SKM-1 treated with dmso at 0.1 percent for 144 hours (cell line): Measurements from ENCODE around the gene VSTM4.

Experiments
- DNase-seq: peaks from one replicate; lab custom pipeline; 2025; ENCODE audit not compliant: unreplicated experiment; lab: John Stamatoyannopoulos, UW

Gene VSTM4, protein sequence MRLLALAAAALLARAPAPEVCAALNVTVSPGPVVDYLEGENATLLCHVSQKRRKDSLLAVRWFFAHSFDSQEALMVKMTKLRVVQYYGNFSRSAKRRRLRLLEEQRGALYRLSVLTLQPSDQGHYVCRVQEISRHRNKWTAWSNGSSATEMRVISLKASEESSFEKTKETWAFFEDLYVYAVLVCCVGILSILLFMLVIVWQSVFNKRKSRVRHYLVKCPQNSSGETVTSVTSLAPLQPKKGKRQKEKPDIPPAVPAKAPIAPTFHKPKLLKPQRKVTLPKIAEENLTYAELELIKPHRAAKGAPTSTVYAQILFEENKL

DNA sequence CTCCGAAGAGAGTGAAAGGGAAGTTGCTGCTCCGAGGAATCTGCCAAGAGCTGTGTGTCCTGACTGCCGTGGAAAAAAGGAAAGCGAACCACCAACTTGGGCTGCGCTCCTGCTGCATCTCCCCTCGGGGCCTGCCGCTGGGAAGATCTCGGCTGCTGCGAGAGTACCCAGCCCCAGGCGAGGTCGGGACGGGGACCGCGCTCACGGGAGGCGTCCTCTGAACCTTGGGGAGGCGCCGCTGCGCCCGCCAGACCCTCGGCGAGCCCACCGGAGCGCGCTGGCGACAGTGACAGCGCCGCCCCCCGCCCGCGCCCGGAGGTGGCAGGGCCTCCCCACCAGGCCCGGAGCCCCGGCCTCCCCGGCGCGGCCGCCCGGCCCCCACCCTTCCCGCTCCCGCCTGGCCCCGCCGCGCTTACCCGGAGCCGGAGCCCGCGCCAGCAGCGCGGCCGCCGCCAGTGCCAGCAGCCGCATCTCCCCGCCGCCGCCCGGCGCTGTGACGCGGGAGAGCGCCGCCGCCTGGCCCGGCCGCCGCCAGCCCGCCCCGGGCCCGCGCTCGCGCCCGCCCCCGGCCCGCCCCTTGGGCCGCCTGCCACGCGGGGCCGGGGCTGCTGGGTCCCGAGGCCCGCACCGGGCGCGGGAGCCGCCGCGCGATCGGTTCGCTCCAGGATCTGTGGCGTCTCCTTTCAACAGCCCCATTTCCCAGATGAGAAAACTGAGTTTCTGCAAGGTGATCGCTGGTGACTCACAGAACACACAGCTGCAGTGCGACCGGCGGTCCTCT is at the start of gene VSTM4:
Gene VSTM4 (minus strand): TSS at position 508 of the 781 bp plus-strand sequence. CDS start 37 bp downstream, at position 471.
- DNase-seq, result no peak

DNA sequence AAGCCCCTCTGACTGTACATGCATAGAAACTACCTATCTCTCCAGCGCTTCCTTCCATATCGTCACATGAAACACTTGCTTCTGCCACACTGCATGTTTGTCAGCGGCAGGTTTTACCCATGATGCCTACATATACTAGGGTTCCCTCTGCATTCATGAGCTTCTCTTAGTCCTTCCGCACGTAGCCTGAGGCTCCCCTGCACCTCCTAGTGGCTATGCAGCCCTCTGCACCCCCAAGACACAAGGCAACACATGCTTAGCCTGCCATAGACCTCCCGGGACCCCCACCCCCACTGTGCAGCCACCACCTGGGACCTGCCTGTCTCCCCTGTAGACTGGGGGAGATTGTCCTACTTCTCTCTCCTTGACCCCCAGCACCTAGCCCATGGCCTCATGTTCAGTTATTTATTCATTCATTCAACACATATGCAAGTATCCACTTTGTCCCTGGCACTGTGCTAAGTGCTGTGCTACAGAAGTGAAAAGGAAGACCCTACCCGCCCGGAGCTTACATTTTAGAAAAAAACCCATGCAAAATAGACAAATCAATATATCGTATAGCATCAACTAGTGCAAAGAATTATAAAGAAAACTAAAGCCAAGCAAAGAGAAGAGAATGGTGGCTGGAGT is 49.4 kb upstream of the VSTM4 start:
- DNase-seq, result no peak

DNA sequence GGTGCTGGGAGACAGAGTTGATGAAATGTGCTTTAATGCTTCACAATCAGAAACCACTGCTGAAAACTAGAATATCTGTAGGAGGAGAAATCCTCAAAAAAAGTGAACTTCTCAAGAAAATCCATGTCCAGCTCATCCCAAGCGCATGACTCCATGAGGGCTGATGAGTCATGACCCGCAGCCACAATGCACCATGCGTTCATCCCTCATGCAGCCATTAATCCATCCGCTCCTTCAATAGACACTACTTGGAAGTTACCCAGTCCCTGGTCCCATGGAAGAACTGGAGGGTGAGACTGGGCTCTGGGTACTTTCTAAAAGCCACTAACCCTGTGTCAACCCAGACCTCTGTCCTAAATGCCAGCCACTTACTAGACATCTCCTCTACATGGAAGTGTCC is 48.4 kb upstream of the VSTM4 start:
- no peak for DNase-seq

DNA sequence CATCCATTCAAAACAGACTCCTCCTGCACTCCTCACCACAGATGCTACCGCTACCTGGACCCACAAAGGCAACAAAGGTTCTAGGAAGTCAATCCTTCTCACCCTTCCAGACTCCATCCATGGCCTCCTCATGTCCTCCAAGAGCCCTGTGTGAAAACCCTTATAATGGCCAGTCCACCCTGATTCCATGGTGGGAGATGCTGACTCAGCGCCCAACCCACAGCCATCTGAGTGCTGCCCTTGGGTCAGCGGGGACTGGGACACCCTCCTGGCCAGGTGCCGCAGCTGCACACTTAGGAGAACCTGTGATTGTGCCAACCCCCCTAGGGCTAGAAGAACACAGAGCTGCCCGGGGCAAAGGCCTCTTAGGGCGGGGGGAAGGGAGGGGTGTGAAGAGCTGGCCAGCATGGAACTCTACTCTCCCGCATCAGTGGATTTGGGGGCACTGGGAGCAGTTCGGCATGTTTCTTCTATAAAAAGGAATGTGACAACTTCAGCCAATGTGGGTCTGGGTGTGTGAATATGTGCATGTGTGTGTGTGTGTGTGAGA is 47.5 kb upstream of the VSTM4 start:
- no peak for DNase-seq

- DNase-seq, result no peak
These were observed 46.7 kb upstream of the VSTM4 start for GRCh38 chr10:49162063-49162462.

- peak; percentile 63 for DNase-seq
These were observed 46.2 kb upstream of the VSTM4 start for GRCh38 chr10:49161411-49161997.

- DNase-seq, result no peak
These were observed 45.5 kb upstream of the VSTM4 start for GRCh38 chr10:49160814-49161213.

GRCh38 chr10:49160110-49160509 is 44.8 kb upstream of the VSTM4 start:
- DNase-seq, result no peak

- DNase-seq, result no peak
These were observed 43.6 kb upstream of the VSTM4 start for GRCh38 chr10:49158915-49159314.

GRCh38 chr10:49158404-49158803 is 43.1 kb upstream of the VSTM4 start:
- no peak for DNase-seq

DNA sequence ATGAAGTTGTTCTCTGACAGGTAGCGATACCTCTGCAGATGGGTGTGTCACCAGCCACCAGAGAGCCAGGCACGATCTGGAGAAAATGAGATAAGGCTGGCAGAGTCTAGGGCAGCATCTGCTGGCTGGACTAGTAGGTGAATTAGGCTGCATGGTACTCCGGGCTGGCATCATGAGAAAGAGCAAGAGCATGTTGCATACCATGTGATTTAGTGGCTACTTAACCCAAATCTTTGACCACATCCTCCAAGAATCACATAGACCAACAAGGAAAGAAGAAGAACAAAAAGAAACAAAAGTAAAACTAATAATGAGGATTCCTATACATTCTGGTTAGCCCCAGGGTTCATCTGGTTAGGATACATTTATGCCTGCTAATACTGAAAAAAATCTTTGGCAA is 41.9 kb upstream of the VSTM4 start:
- DNase-seq, result no peak

DNA sequence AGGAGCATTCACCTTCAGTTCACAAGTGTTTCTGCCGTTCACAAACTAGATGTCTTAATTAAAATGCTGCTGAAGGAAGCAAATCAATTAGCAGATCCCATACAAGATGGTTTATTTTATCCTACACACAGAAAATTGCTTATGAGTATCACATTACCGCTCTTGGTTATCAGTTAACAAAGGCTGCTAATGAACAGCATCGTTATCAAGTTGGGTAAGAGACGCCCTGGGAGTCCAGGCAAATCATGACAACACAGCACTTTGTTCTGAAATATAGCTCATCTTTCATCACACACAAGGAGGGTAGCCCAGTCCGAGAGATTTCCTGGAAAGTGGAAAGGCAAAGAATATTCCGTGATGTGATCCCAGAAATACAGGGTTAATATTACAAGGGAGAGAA is 39.3 kb upstream of the VSTM4 start:
- no peak for DNase-seq

DNA sequence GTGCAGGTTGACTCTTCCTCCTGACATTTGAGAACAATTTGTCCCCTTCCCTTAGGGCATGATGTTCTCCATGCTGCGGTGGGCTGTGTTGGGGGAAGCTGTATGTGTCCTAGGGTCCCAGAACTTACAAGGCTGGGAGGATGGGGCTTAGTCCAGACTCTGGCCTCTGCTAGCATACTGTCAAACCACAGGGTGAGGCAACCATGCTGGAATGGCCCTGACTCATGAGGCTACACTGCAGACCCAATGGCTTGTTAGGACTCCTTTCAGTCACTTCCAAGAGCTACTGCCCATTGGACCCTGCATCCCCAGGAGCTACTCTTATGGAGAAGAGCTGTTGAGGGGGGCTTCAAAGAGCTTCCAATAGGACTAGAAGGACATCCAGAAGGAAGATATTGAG is 38.6 kb upstream of the VSTM4 start:
- no peak for DNase-seq

DNA sequence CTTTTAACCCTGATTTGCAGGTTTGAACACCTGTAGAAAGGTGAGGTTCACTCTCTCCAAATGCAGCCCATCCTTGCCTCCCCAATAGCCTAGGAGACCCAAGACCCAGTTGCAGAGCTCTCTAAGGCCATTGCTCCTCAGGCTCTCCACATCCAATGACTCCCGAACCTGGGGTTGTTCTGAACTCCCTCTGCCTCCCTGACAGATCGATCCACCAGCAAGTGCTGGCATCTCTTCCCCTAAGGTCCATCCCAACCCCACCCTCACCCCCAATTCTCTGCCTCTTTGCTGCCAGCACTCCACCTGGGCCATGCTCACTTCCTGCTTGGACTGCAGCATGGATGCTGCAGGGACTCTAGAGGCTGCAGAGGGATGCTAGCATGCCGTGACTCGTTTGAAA is 37.8 kb upstream of the VSTM4 start:
- DNase-seq, result no peak

- no peak for DNase-seq
These were observed 37.3 kb upstream of the VSTM4 start for GRCh38 chr10:49152663-49153062.

DNA sequence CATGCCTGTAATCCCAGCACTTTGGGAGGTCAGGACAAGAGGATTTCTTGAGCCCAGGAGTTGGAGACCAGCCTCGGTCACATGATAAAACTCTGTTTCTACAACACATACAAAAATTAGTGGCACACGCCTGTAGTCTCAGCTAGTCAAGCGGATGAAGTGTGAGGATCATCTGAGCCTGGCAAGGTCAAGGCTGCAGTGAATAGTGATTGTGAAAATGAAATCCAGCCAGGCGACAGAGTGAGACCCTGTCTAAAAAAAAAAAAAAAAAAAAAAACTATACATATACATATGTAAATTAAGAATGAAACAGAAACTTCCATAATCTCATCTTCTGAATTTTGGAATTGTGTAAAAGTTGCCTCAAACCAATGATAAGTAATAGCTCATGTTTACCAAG is 36.7 kb upstream of the VSTM4 start:
- no peak for DNase-seq

GRCh38 chr10:49151481-49151880 is 36.2 kb upstream of the VSTM4 start:
- no peak for DNase-seq

GRCh38 chr10:49151025-49151445 is 35.7 kb upstream of the VSTM4 start:
- DNase-seq, result no peak

DNA sequence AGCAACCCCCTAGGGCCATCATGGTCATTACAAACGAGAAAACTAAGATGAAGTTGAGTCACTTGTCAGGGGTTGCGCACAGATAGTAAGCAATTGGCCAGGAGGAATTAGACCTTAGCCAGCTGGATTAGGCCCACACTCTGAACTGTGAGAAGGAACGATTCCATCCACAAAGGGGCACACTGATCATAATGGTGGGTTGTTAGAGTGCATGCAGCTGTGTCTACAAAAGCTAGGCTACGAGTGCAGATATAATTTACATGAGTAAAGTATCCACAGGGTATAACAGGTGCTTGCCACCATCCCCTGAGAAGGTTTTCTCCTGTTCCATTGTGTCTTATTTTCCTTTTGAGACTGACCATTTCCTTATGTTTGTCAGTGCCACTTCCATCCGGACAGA is 35.1 kb upstream of the VSTM4 start:
- no peak for DNase-seq

- no peak for DNase-seq
These were observed 34.6 kb upstream of the VSTM4 start for GRCh38 chr10:49149881-49150280.

DNA sequence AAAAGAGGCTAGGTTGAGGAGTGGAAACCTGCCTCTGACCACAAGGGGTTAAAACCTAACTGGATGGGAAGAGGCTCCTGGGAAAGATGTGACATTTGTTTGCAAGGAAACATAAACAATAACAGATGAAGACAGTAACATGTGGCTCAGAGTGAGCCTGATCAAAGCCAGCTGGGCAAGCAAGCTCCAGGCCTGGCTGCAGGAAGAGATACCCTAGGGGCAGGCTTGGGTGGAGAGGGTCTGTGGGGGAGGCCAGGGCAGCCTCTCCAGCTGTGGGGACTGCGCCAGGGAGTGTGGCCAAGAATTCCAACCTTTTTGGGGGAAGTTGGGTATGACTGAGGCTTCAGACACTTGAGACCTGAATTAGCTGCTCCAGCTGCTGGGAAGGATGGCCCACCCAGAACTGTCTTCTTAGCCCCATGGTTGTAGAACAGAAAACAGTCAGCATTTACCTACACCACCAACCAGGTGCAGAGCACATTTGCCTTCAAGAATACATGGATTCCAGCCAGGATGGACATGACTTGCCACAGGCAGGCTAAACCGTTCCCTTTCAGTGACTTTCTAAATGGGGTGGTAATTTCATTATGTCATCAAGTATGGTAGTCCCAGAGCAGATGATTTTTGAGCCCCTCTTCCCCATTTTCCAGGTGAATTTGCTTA is 28.9 kb upstream of the VSTM4 start:
- no peak for DNase-seq
